ENCODE data around the gene NEUROD2.
"Not testable (repeated sequence)": the region's sequence is repeated elsewhere in the genome, so short reads cannot be mapped to it uniquely, and the experiment has no call there.

The NEUROD2 gene

GRCh38 chr17:39599004-39599664, 8.6 kb downstream of the NEUROD2 start:
- CTCF ChIA-PET = interaction anchor here (1.3 kb wide), 1 partner anchor 22 kb away, joined by 3 read pairs; no protein-coding TSS in a partner anchor
- Mint-ChIP-seq H3K4me3 (no peak overlapping the region), H3K27me3 (peaks cover 100% of the 10 kb centered on the region), H3K36me3 (no peaks in the 10 kb centered on the region), H3K9me3 (no peaks in the 10 kb centered on the region), H3K4me1 (peaks cover 18% of the 10 kb centered on the region), H3K27ac (no peak overlapping the region)
- DNase-seq = no peak

- CTCF ChIA-PET = interaction anchor here (1.3 kb wide), 1 partner anchor 23 kb away, joined by 3 read pairs; no protein-coding TSS in a partner anchor
- no peaks in the 10 kb centered on the region for H3K9me3 Mint-ChIP-seq
These were observed 9.1 kb downstream of the NEUROD2 start for GRCh38 chr17:39598630-39599003.

GRCh38 chr17:39598047-39598481, 9.7 kb downstream of the NEUROD2 start:
- Mint-ChIP-seq H3K9me3 (no peaks in the 10 kb centered on the region), H3K4me3 (no peak overlapping the region), H3K27ac (no peak overlapping the region), H3K4me1 (peaks cover 11% of the 10 kb centered on the region), H3K27me3 (peaks cover 100% of the 10 kb centered on the region), H3K36me3 (no peaks in the 10 kb centered on the region)
- CTCF ChIA-PET = interaction anchor here (0.9 to 1.3 kb wide), 2 partner anchors 24 to 25 kb away, joined by 3 read pairs; no protein-coding TSS in a partner anchor
- DNase-seq = no peak

More at GRCh38 chr17:39598630-39599003, 9.1 kb downstream of the NEUROD2 start:
- H3K36me3 Mint-ChIP-seq = no peaks in the 10 kb centered on the region
- peaks cover 15% of the 10 kb centered on the region for H3K4me1 Mint-ChIP-seq
- H3K4me3 Mint-ChIP-seq = no peak overlapping the region
- DNase-seq = no peak
- H3K27ac Mint-ChIP-seq = no peak overlapping the region
- peaks cover 100% of the 10 kb centered on the region for H3K27me3 Mint-ChIP-seq

- DNase-seq = no peak
- no peak overlapping the region for H3K4me3 Mint-ChIP-seq
- no peak overlapping the region for H3K27ac Mint-ChIP-seq
- H3K9me3 Mint-ChIP-seq = no peaks in the 10 kb centered on the region
- H3K4me1 Mint-ChIP-seq = peaks cover 11% of the 10 kb centered on the region
- peaks cover 98% of the 10 kb centered on the region for H3K27me3 Mint-ChIP-seq
- CTCF ChIA-PET = interaction anchor here (0.9 to 1.3 kb wide), 2 partner anchors 24 to 26 kb away, joined by 3 read pairs; no protein-coding TSS in a partner anchor
- no peaks in the 10 kb centered on the region for H3K36me3 Mint-ChIP-seq
These were observed 10.2 kb downstream of the NEUROD2 start for GRCh38 chr17:39597372-39598046.

- no peak for DNase-seq
- Mint-ChIP-seq H3K4me1 (peaks cover 11% of the 10 kb centered on the region), H3K9me3 (no peaks in the 10 kb centered on the region), H3K4me3 (no peak overlapping the region), H3K27ac (peak overlapping the region; percentile 49), H3K27me3 (peaks cover 98% of the 10 kb centered on the region), H3K36me3 (no peaks in the 10 kb centered on the region)
- CTCF ChIA-PET = no interaction called here
These were observed 11.0 kb downstream of the NEUROD2 start for GRCh38 chr17:39596543-39597267.

GRCh38 chr17:39595928-39596510, 11.7 kb downstream of the NEUROD2 start:
- CTCF ChIA-PET = no interaction called here
- no peak overlapping the region for H3K4me3 Mint-ChIP-seq

GRCh38 chr17:39595294-39595693, 12.4 kb downstream of the NEUROD2 start:
- CTCF ChIA-PET = no interaction called here
- H3K27me3 Mint-ChIP-seq = peaks cover 89% of the 10 kb centered on the region
- no peaks in the 10 kb centered on the region for H3K36me3 Mint-ChIP-seq
- H3K9me3 Mint-ChIP-seq = no peaks in the 10 kb centered on the region
- no peak overlapping the region for H3K4me3 Mint-ChIP-seq
- no peak overlapping the region for H3K27ac Mint-ChIP-seq
- peaks cover 11% of the 10 kb centered on the region for H3K4me1 Mint-ChIP-seq
- DNase-seq = no peak

More at GRCh38 chr17:39595928-39596510, 11.7 kb downstream of the NEUROD2 start:
- DNase-seq = no peak
- Mint-ChIP-seq H3K9me3 (no peaks in the 10 kb centered on the region), H3K36me3 (no peaks in the 10 kb centered on the region), H3K27ac (peak overlapping the region; percentile 71), H3K4me1 (peaks cover 11% of the 10 kb centered on the region), H3K27me3 (peaks cover 96% of the 10 kb centered on the region)

- DNase-seq = no peak
- no peak overlapping the region for H3K27ac Mint-ChIP-seq
- CTCF ChIA-PET = no interaction called here
- H3K36me3 Mint-ChIP-seq = no peaks in the 10 kb centered on the region
- H3K4me1 Mint-ChIP-seq = peaks cover 8% of the 10 kb centered on the region
- H3K9me3 Mint-ChIP-seq = no peaks in the 10 kb centered on the region
- H3K27me3 Mint-ChIP-seq = peaks cover 76% of the 10 kb centered on the region
- no peak overlapping the region for H3K4me3 Mint-ChIP-seq
These were observed 14.3 kb downstream of the NEUROD2 start for GRCh38 chr17:39593371-39593770.

- no peak overlapping the region for H3K4me3 Mint-ChIP-seq
- H3K27me3 Mint-ChIP-seq = peaks cover 65% of the 10 kb centered on the region
- peaks cover 3% of the 10 kb centered on the region for H3K4me1 Mint-ChIP-seq
- no peaks in the 10 kb centered on the region for H3K9me3 Mint-ChIP-seq
- CTCF ChIA-PET = no interaction called here
- peak; percentile 69 for DNase-seq
- H3K36me3 Mint-ChIP-seq = no peaks in the 10 kb centered on the region
- H3K27ac Mint-ChIP-seq = no peak overlapping the region
These were observed 15.5 kb downstream of the NEUROD2 start for GRCh38 chr17:39591958-39592954.

- peaks cover 44% of the 10 kb centered on the region for H3K27me3 Mint-ChIP-seq
- H3K4me3 Mint-ChIP-seq, CTCF ChIA-PET, H3K27ac Mint-ChIP-seq, DNase-seq, H3K9me3 Mint-ChIP-seq, H3K36me3 Mint-ChIP-seq, H3K4me1 Mint-ChIP-seq: not testable (repeated sequence)
These were observed 17.5 kb downstream of the NEUROD2 start for GRCh38 chr17:39590180-39590579.

GRCh38 chr17:39582658-39583057, 25.1 kb downstream of the NEUROD2 start:
- H3K27ac Mint-ChIP-seq = peak overlapping the region; percentile 64
- no peaks in the 10 kb centered on the region for H3K4me1 Mint-ChIP-seq
- H3K4me3 Mint-ChIP-seq = no peak overlapping the region
- CTCF ChIA-PET = no interaction called here
- no peak for DNase-seq
- H3K36me3 Mint-ChIP-seq = no peaks in the 10 kb centered on the region
- no peaks in the 10 kb centered on the region for H3K9me3 Mint-ChIP-seq
- peaks cover 23% of the 10 kb centered on the region for H3K27me3 Mint-ChIP-seq

- Mint-ChIP-seq H3K4me1 (no peaks in the 10 kb centered on the region), H3K27ac (no peak overlapping the region), H3K36me3 (no peaks in the 10 kb centered on the region), H3K9me3 (no peaks in the 10 kb centered on the region), H3K4me3 (no peak overlapping the region), H3K27me3 (peaks cover 25% of the 10 kb centered on the region)
- no peak for DNase-seq
- CTCF ChIA-PET = no interaction called here
These were observed 26.0 kb downstream of the NEUROD2 start for GRCh38 chr17:39581759-39582085.

- H3K27me3 Mint-ChIP-seq = peaks cover 30% of the 10 kb centered on the region
- no peak overlapping the region for H3K27ac Mint-ChIP-seq
- DNase-seq = no peak
- no peaks in the 10 kb centered on the region for H3K36me3 Mint-ChIP-seq
- CTCF ChIA-PET = no interaction called here
- H3K4me1 Mint-ChIP-seq = no peaks in the 10 kb centered on the region
- H3K4me3 Mint-ChIP-seq = no peak overlapping the region
- H3K9me3 Mint-ChIP-seq = no peaks in the 10 kb centered on the region
These were observed 26.5 kb downstream of the NEUROD2 start for GRCh38 chr17:39581071-39581758.
